Melanocyte of skin (primary cell): ENCODE measurements around the gene PLPP2. TPM values are rescaled to one million over a fixed set of nuclear protein-coding genes. Genes with fewer than 3 reads are reported as not detected.

Experiments used
- total RNA-seq, 2 donors: library from RNA; depleted of rRNA; stranded (reverse); fragments of >200 nt; gene quantifications; 2 replicates each; pipeline ENCODE4 v1.2.3, GENCODE V29; 2012

The PLPP2 gene
- 1 to 10 TPM; 1.4 to 4.7 TPM for total RNA-seq

DNA sequence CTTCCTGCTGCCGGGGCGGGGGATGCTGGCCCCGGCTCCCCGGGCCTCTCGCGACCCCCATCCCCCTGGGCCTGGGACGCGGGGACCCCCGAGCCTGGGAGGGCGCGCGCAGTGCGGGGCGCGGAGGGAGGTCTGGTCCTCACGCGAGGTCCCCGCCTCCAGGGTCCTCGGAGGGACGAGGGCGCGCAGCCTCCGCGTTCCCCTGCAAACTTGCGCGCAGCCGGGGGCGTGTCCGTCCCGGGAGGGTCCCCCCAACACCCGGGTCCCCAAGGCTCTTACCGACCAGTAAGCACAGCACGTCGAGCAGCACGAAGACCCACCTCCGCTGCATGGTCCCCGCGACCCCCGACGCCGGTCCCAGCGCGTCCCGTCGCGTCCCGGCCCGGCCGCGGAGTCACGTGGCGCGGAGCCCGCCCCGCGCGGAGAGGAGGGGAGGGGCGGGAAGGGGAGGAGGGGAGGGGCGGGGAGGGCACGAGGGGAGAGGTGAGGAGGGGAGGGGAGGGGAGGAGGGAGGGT, at the start of gene PLPP2:
Gene PLPP2 (minus strand): TSS at position 398 of the 516 bp plus-strand sequence. CDS start 67 bp downstream, at position 331.

Other genes starting within 250 kb of the PLPP2 start
- gene OR4F17, start 184.3 kb downstream of the PLPP2 start, total RNA-seq, result not detected
- 1 to 10 TPM; 7.2 to 8.0 TPM for gene MIER2, start 53.4 kb upstream of the PLPP2 start, total RNA-seq
- gene C2CD4C, start 117.7 kb upstream of the PLPP2 start, total RNA-seq, result not detected
- 1 to 10 TPM in 1 of 2 donors, not detected in 1; 1.0 TPM for gene SHC2, start 169.6 kb upstream of the PLPP2 start, total RNA-seq
- under 1 TPM; under 0.01 to 0.33 TPM for gene MADCAM1, start 205.1 kb upstream of the PLPP2 start, total RNA-seq
- gene TPGS1, start 216.1 kb upstream of the PLPP2 start, total RNA-seq, result 10 to 100 TPM; 31.0 to 31.7 TPM
- gene CDC34, start 240.4 kb upstream of the PLPP2 start, total RNA-seq, result 10 to 100 TPM; 34.4 to 60.3 TPM